ENCODE measurements around the gene WNK2.
A peak's percentile ranks its signal among the peaks of the same experiment; 100 is the strongest.

The WNK2 gene

DNA sequence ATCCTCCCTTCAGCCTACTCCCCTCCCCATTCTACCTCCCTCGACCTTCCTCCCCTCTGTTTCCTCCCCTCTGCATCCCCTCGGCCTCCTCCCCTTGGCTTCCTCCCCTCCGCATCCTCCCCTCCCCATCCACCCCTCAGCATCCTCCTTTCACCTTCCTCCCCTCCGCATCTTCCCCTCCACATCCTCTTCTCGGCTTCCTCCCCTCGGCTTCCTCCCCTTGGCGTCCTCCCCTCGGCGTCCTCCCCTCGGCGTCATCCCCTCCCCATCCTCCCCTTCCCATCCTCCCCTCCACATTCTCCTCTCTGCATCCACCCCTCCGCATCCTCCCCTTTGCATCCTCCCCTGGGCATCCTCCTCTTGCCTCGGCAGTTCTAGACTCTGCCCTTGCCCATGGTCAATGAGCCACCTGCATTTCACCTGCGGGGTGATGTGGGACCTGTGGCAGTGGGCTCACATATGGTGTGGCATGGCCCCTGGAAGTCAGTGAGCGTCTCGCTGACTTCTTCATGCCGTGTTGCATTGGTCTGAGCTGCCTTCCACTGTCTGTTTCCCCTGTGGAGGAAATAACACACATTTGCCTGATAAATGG is 113.0 kb downstream of the WNK2 start:
- no peak for DNase-seq

DNA sequence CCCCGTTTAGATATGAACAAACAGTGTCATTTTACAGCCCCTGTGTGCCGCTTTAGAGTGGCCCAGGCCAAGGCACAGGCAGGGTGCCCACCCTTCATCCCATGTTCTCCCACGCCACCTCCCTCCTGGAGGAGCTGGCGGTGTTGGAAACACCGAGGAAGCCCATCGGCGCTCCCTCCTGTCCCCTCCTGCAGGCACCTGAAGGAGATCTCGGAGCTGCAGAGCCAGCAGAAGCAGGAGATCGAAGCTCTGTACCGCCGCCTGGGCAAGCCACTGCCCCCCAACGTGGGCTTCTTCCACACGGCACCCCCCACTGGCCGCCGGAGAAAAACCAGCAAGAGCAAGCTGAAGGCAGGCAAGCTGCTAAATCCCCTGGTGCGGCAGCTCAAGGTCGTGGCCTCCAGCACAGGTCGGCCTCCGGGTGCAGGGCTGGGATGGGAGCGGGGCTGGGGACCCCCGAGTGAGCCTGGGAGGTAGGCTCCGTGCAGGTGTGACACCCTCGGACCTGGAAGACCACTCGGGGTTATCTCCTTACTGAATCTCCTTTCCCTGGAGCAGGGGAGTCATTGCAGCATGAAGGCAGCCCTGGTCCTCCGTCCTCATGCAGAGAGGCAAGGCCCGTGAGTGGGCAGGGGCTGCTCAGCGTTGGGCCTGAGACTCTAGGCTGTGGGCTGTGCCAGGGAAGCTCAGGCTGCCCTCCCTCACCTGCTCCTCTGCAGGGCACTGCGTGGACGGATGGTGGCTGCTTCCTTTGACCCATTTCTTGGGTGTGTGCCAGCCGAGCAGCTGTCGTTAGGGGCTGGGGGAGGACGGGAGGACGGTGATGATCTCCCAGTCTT is 113.9 kb downstream of the WNK2 start:
- DNase-seq, result no peak

DNA sequence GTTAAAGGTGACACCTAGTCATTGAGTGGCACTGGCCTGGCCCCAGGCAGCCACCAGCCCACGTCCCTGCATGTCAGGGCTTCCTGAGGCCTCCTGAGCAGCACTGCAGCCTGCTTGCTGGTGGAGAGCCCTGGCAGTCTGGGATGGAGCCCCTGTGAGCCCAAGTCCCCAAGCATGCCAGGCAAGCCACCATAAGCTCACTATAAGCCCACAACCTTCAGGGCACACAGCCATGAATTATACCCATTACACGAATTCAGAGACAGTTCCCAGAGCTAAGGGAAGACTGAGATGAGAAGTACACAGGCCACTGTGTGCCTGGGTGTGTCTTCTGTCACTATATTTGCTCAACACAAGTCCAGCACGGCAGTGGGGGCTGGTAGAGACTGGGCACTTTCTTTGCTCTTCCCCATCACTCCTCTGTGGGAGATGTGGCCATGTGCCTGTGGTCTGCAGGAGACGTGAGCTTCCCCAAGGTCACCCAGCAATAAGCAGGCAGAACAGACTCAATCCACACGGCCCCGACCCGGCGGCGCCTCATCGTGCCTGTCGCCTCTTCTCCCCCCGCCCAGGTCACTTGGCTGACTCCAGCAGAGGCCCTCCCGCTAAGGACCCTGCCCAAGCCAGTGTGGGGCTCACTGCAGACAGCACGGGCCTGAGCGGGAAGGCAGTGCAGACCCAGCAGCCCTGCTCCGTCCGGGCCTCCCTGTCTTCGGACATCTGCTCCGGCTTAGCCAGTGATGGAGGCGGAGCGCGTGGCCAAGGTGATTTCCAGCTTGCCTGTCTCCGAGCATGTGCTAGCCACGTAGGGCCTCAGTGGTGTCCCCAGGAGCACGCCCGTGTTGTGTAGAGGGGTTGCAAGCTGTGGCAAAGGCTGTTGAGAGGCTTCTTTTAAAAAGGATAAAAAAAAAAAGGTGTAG is 114.8 kb downstream of the WNK2 start:
- DNase-seq, result no peak

DNA sequence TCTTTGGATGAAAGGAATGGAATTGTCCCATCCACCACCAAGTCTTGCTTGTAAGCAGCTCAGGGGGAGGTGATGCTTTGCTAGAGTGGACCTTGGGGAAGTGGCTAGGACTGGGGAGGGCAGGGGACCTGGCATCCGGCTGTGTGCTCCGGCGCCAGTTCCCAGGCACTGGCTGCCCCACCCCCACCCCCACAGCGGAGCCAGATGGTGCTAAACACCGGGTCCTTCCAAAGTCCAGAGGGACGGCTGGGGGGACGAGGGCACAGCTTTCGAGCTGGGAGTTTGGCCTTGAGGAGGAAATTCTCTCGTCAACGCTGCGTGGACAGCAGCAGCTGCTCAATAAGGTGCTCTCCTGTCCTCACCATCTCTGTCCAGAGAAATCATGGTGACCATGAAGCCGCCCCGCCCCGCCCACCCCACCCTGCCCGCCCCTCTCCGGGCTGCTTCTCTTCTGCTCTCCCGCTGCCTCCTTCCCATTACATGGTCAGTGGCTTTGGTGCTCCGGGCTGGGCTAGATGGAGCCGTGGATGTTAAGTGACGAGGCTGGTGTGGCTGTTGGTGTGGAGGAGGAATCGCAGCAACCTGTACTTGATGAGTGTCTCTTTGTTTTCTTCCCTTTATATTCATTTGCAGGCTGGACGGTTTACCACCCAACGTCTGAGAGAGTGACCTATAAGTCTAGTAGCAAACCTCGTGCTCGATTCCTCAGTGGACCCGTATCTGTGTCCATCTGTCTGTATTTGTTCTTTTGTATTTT is 115.7 kb downstream of the WNK2 start:
- DNase-seq, result no peak

DNA sequence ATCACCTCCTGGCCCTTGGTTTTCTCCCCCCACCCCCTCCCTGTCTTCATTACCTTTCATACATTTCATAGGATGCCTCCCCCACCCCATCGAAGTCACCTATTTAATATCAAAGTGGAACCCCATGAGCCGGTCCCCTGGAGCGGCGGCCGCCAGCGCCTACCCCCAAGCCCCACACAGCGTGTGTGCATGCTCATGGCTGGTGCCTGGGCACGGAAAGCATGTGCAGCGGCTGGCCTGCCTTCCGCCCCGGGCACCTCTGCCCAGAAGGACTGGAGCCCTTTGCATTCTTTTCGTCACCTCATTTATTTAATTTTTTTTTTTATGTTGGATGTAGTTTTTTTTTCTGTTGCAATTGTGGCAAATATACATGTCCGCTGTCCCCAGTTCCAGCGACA is 116.2 kb downstream of the WNK2 start:
- no peak for DNase-seq

DNA sequence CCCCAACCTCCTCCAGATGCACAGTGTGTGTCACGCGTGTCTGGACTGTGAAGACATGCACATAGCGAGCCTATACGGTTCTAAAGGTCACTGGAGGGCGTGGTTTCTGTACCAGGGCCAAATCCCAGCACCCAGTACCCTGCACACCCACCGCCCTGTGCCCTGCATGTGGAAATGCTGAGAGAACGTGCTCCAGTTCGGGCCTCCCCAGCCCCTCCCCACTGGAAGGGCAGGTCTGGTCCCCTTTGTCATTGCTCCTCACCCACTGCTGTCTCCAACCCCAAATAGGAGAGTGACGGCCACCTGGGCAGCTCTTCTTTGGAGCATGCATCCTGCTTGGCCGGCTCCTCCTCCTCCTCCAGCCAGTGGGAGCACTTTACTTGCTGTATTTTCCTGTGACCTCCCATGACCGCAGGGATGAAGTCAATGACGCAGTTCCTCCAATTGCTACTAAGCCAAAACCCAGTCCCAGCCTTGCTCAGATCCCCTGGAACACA is 116.7 kb downstream of the WNK2 start:
- DNase-seq, result no peak

DNA sequence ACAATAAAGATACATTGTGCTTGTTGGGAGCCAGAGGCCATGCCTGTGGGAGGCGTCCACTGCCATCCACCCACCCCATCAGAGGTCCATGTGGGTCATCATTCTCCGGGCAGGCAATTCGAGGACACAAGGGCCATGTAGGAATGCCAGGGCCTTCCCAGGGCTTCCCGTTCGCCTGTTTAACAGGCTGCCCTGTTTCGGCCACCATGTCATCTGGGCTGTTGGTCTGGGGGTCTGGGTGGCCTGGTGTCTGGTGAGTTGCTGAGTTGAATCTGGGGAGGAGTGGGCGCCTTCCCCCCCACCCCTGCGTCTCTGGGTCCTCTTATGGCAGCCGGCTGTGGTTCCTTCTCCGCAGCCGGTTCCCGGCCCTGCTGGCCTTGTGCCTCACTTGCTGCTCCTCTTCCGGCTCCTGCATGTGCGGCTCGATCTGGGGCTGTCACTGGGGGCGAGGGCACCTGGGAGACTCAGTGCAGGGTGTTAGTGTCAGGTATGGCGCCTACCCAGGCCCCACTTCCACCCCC is 117.4 kb downstream of the WNK2 start:
- no peak for DNase-seq

DNA sequence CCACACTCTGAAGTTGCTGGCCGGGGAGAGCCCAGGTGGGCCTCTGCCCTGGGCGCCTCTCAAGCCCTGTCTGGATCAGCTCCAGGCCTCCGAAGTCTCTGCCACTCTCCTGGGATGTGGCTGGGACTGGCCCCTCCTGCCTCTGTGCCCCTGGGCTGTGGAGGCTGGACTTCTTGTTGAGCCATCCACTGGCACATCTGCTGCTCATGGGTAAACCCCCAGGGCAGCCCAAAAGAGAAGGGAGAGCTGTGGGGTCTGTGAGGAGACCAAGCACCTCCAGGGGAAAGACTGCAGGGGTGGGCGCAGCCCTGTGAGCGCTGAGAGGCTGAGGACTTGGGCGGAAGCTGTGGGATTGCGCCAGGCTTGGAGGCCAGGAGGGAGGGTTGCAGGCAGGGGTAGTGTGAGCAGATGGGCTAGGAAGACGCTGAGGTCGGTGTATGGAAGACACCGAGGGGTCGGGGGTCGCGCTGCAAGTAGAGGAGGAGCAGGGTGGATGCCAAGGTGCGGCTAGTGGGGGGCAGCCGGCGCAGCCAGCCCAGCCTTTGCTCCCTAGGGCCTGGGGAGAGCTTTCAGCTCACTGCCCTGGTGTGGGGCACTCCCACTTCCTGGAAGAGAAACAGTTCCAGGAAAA is 118.1 kb downstream of the WNK2 start:
- no peak for DNase-seq

DNA sequence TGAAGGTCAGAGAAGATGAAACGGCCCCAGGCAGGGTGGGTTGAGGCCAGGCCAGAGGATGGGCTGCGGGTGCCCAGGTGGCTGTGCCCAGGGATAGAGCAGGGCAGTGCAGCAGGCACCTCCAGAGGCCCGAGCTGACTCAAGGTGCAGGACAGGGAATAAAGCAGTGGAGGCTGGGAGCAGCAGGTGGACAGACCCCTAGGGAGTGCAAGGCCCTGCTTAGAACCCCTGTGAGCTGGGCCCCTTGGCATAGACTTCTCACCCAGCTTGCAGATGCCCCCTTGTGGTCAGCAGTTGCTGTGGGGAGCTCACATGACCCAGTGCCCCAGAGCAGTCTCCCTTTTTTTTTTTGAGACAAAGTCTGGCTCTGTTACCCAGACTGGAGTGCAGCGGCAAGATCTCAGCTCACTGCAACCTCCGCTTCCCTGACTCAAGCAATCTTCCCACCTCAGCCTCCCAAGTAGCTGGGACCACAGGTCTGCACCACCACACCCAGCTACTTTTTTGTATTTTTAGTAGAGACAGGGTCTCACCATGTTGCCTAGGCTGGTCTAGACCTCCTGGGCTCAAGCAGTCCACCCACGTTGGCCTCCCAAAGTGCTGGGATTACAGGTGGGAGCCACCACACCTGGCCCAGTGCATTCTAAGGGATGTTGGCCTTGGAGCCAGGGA is 118.8 kb downstream of the WNK2 start:
- peak; percentile 41 for DNase-seq

DNA sequence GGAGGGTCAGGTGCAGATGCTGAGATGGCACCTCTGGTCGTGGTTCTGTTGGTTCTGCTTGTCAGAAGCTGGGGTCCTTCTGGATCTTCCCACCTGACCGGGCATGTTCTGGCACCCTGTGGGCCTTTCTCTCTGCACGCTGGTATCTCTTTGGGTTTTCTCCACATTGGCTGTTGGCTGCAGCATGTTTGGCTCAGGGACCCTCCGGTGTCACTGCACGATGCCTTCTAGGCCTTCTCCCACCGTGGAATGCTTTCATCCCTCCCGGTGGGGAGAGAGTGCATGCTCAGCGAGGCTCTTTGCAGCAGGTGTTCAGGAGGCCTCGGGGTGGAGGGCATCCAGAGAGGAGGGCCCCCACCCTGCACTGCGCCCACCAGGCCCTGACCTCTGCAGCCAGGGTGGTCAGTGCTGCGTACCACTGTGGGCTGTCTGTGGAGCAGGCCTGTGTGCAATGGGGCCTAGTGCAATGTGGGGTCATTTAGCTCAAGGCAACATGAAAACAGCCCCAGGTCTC is 119.4 kb downstream of the WNK2 start:
- DNase-seq, result no peak

DNA sequence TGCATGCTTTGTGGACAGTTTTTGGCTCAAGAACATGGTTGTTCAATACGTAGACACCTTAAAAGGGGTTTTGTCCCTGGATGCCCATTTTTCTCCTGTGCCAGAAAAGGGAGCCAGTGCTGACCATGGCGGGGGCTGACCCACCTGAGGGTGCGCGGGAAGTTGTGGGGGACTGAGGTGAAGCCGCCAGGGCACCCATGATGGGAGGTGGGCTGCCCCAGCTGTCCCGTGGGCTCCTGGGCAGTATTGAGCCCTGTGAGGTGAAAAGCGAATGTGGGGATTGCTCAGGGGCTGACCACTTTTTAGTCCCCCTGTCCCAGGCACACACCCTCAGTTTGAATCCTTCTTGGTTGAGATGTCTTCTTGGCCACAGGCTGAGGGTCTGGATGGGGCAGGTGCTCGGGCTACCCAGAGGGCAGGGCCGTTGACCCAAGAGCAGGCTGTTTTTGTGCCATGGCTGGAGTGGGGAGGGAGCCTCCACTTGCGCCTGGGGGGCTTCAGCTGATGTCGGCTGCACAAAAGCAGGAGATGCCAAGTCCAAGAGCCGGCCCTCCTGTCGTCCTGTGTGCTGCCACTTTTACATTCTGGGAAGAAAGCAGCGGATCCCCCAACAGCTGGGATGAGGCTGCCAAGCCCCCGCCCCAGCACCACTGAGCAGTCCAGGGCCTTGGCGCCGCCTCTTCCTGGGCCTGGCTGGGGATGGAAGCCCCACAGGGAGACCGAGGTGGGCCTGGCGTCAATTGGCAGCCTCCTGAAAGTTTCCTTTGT is 120.1 kb downstream of the WNK2 start:
- DNase-seq, result no peak

DNA sequence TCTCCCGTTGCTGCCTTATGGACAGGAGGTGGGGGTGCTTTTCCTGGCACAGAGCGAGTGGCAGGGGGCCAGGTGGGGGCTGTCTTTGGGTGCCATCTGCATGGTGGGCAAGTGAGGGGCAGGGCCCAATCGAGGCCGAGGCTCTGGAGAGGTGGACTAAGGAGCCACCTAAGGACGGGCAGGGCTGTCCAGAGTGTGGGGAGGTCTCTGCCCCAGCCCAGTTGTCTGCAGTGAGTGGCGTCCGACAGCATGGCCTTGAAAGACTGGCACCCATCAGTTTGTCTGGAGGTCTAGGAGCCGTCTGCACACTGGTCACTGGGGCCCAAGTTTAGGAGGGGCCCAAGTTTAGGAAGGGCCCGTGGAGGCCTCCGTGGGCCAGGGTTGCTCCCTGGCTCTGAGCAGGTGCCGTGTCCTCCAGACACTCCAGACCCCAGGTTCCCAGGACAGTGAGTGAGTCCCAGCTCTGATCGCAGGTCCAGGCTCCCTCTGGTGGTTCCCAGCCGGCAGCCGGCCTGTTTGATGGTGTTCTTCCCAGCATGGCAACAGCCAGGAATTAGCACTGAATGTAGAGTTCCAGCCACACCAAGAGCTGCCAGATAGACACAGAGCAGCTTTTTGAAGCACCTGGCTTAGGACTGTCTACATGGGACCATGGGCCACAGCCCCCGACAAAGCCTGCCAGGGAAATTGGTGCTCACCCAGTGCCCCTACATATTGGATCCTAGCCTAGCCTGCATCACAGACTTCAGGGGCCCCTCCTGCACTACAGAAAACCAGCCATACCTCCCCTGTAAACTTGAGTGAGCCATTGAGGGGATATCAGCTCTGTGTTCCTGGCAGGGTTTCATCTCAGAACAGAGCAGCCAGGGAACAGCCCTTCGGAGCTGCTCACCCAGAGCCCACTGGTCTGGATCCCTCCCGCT is 120.9 kb downstream of the WNK2 start:
- peak; percentile 26 for DNase-seq

DNA sequence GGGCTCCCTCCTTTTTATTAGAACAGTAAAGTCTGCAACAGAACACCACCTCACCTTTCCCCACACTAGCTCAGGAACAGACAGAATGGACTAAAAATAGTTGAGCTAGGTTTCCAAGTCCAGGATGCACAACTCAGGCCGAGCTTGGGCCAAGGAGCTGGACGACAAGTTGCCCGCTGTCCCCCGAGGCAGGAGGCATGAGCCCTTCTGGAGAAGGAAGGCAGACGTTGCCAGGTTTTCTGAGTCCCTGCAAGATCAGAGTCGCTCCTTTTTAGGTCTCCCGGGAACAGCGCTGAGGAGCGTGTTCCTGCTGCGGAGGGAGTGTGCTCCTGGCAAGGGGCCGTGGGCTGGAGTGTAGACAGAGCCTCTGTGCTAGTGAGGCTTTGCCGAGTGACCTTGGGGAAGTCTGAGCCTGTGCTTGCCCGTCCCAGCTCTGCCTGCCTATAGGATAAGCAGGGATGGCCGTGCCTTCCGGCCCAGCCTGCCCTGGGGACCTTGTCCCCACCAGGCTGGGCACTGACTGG is 121.6 kb downstream of the WNK2 start:
- no peak for DNase-seq

DNA sequence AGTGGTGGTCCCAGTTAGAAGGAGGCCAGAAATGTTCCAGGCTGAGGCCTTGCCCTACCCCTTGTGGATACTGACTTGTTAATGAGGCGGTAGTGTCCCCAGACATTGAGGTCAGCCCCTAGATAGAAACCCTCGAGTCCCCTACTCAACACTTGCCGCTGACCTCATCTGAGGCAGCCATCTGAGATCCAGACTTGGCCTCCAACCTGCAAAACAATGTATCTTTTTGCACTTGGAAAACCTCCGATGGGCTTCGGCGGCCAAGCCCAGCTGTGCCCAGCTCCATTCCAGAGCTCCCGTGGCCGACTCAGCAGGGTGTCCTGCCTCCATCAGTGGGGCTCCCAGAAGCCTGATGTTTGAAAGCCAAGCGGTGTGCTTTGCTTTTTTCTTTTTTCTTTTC is 122.1 kb downstream of the WNK2 start:
- no peak for DNase-seq

DNA sequence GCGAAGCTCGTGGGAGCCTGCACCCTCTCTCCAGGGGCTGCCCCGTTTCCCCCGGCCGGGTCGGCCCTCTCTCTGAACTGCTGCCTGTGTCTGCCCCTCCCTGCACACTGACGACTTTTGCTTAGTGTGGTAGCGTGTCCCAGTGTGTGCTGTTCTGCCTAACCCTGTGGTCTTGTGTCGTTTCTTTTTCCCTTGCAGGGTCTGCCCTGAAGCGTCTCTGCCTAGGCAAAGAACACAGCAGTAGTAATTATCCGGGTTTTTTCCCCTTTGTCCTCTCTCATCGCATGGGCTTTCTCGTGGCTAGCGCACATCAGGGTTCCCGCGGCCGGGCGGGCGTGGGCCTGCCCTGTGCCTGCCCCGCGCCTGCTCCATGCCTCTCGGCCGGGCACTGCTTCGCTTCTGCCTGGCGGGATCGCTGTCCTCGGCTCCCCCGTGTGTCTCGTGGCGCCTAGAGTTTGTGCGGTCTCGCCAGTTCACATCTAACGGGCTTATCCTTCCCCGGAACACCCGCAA is 122.7 kb downstream of the WNK2 start:
- DNase-seq, result no peak

DNA sequence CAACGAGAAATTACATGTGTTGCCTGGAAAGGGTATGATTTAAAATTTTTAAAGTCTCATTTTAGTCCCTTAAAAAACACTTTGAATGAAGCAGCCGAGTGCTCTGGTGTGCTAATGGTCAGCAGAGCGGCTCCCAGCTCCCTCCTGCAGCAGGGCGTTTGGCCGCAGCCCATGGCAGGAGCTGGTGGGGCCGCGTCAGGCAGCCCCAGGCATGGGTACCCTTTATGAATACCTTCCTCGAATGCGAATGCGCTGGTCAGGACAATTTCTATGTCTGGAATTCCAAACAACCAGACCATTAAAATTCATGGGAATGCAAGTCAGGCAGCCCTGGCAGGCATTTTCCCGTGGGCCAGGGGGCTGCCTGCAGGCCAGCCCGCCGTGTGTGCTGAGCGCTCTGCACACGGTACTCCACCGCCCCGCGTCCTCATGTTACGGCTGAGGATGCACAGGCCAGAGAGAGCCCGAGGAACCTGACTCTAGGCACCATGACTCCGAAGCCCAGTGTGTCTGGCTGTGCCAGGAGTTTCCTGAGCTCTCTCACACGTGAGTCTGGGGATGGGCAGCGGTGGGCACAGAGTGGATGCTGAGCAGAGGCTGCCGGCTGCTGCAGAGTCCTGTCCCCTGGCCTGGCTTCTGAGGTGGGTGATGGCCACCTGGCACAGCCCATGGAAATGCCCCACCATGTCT is 123.7 kb downstream of the WNK2 start:
- no peak for DNase-seq

DNA sequence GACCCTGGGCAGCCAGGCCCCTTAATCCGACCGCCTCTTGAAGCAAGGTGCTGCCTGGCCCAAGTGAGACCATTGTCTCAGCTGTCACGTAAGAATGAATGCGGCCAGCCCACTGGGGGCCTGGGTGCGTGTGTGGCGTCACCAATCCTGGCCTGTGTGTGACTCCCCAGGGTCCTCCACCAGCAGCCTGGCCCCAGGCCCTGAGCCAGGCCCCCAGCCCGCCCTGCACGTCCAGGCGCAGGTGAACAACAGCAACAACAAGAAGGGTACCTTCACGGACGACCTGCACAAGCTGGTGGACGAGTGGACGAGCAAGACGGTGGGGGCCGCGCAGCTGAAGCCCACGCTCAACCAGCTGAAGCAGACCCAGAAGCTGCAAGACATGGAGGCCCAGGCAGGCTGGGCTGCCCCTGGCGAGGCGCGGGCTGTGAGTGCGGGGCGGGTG is 124.2 kb downstream of the WNK2 start:
- DNase-seq, result no peak

DNA sequence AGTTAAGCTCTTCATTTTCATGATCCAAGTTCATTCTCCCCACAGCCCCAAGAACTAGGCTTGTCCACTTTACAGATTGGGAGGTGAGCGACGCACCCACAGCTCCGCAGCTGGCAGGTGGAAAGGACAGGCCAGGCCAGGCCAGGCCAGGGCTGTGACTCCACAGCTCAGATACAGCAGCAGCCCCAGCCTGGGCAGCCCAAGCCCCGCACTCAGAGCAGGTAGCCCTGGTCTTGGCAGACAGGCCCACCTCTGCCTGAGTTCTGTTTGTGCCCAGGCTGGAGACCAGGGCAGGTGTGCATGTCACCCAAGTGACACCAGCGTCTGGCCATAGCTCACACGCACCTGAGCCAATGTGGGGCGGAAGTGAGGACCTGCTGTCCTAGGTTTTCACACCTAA is 124.7 kb downstream of the WNK2 start:
- DNase-seq, result no peak

All from fibroblast of skin of back (primary cell).